ENCODE measurements around the gene DBX2. TPM values are rescaled to one million over a fixed set of nuclear protein-coding genes. Genes with fewer than 3 reads are reported as not detected.

Gene DBX2
- total RNA-seq, 4 donors from 2014 or later: 0.11 to 0.39 TPM; not detected in 2

DNA sequence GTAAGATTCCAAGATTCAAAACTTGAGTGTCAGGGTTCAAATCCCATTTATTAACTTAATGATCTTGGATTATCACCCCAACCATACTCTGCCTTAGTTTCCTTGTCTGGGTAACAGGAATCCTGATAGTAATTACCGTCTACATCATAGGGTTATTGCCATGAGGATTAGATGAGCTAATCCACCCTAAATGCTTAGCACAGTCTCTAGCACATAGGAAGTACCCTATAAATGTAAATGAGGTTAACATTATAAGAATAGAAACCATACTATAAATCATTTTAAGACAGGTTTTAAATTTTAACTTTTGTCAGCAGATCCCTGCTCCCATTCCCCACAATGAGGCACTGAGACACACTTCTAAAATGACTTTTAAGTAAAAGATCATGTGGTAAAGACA, 36.5 kb downstream of the DBX2 start:
- Histone ChIP-seq H3K4me3 (no peak overlapping the region), H3K36me3 (no peaks in the 10 kb centered on the region), H3K4me1 (no peaks in the 10 kb centered on the region), H3K27me3 (no peaks in the 10 kb centered on the region), H3K27ac (no peak overlapping the region), H3K9me3 (no peaks in the 10 kb centered on the region)
- TF ChIP-seq, protein P1, sequence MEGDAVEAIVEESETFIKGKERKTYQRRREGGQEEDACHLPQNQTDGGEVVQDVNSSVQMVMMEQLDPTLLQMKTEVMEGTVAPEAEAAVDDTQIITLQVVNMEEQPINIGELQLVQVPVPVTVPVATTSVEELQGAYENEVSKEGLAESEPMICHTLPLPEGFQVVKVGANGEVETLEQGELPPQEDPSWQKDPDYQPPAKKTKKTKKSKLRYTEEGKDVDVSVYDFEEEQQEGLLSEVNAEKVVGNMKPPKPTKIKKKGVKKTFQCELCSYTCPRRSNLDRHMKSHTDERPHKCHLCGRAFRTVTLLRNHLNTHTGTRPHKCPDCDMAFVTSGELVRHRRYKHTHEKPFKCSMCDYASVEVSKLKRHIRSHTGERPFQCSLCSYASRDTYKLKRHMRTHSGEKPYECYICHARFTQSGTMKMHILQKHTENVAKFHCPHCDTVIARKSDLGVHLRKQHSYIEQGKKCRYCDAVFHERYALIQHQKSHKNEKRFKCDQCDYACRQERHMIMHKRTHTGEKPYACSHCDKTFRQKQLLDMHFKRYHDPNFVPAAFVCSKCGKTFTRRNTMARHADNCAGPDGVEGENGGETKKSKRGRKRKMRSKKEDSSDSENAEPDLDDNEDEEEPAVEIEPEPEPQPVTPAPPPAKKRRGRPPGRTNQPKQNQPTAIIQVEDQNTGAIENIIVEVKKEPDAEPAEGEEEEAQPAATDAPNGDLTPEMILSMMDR (IDR thresholded peaks at IDR 0.05 in 4 of 5, conservative IDR thresholded peaks at IDR 0.05 in 1 of 5): no peak
- TF ChIP-seq POLR2A (IDR thresholded peaks at IDR 0.05): no peak
- in situ Hi-C loops (cut with MboI; ENCODE audit: low sequenced_read_pairs in 4 of 4) (no loop called here), intact Hi-C loops (cut with DNase I; ENCODE audit: low total_unique reads) (no loop called here)
- DNase-seq: no peak
- ATAC-seq: no peak

DNA sequence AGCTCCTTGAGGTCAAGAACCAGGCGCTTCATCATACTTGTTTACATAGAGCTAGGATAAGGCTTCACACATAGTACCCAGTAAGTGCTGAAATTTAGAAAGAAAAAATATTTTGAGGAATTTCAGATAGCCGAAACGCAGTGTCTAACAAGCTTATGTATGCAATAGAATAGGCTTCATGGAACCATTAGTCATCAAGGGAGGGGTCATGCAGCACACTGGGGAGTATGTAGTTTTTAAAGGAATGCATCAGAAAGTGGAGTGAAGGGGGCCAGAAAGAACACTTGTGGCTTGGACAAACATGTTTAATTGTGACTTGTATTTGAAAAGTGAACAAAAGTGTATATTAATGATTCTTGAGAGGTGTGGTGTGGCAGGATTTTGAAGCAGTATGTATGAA, 38.1 kb downstream of the DBX2 start:
- H3K4me3 ChIP-seq: no peak overlapping the region
- DNase-seq: no peak
- H3K4me1 ChIP-seq: no peaks in the 10 kb centered on the region
- no peak for ATAC-seq
- no peak overlapping the region for H3K27ac ChIP-seq
- intact Hi-C loops (cut with DNase I; ENCODE audit: low total_unique reads) (no loop called here), in situ Hi-C loops (cut with MboI; ENCODE audit: low sequenced_read_pairs in 4 of 4) (no loop called here)
- no peaks in the 10 kb centered on the region for H3K36me3 ChIP-seq
- H3K9me3 ChIP-seq: no peaks in the 10 kb centered on the region
- no peaks in the 10 kb centered on the region for H3K27me3 ChIP-seq
- TF ChIP-seq, protein P1 (IDR thresholded peaks at IDR 0.05 in 4 of 5, conservative IDR thresholded peaks at IDR 0.05 in 1 of 5): no peak
- no peak for TF ChIP-seq POLR2A (IDR thresholded peaks at IDR 0.05)

DNA sequence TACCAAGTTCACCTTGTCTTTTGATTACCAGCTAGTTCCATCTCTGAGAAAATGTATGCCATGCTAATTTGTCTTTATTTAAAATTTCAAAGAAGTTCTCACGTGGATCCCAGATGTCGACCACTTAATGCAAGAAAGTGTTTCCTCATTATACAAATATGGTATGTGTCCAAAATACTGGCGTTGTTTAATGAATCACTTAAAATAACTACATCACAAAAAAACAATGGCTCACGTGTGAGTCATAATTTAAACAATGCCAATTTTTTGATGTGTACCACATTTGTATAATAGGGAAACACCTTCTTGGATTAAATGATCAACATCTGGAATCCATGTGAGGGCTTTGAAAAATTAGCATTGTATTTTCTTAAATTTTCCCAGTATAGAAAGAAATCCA, 40.8 kb downstream of the DBX2 start:
- TF ChIP-seq POLR2A (IDR thresholded peaks at IDR 0.05): no peak
- TF ChIP-seq, protein P1 (IDR thresholded peaks at IDR 0.05 in 4 of 5, conservative IDR thresholded peaks at IDR 0.05 in 1 of 5): no peak
- H3K36me3 ChIP-seq: no peaks in the 10 kb centered on the region
- DNase-seq (no peak), ATAC-seq (no peak)
- no peak overlapping the region for H3K27ac ChIP-seq
- intact Hi-C loops (cut with DNase I; ENCODE audit: low total_unique reads): no loop called here
- no peak overlapping the region for H3K4me3 ChIP-seq
- no peaks in the 10 kb centered on the region for H3K27me3 ChIP-seq
- H3K9me3 ChIP-seq: no peaks in the 10 kb centered on the region
- no peaks in the 10 kb centered on the region for H3K4me1 ChIP-seq
- in situ Hi-C loops (cut with MboI; ENCODE audit: low sequenced_read_pairs in 4 of 4): no loop called here

DNA sequence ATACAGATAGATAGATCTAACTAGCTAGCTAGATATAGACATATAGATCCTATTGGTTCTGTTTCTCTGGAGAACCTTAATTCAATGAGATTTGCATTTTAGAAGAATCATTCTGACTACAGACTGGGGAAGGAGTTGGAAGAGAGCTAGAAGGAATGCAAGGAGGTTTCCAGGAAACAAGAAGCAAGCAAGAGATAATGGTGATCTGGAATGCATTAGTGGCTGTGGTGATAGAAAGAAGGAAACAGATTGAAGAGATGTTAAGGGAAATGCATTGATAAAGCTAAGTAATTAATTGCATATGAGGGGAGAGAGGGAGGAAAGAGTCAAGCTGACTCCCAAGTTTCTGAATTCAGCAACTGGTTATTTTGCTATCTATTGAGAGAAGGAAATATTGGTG, 42.7 kb downstream of the DBX2 start:
- in situ Hi-C loops (cut with MboI; ENCODE audit: low sequenced_read_pairs in 4 of 4): no loop called here
- no peaks in the 10 kb centered on the region for H3K36me3 ChIP-seq
- no peak for TF ChIP-seq POLR2A (IDR thresholded peaks at IDR 0.05)
- TF ChIP-seq, protein P1 (IDR thresholded peaks at IDR 0.05 in 4 of 5, conservative IDR thresholded peaks at IDR 0.05 in 1 of 5): no peak
- no peaks in the 10 kb centered on the region for H3K27me3 ChIP-seq
- intact Hi-C loops (cut with DNase I; ENCODE audit: low total_unique reads): no loop called here
- H3K27ac ChIP-seq: no peak overlapping the region
- ATAC-seq (no peak), DNase-seq (no peak)
- no peaks in the 10 kb centered on the region for H3K9me3 ChIP-seq
- H3K4me1 ChIP-seq: no peaks in the 10 kb centered on the region
- H3K4me3 ChIP-seq: no peak overlapping the region

DNA sequence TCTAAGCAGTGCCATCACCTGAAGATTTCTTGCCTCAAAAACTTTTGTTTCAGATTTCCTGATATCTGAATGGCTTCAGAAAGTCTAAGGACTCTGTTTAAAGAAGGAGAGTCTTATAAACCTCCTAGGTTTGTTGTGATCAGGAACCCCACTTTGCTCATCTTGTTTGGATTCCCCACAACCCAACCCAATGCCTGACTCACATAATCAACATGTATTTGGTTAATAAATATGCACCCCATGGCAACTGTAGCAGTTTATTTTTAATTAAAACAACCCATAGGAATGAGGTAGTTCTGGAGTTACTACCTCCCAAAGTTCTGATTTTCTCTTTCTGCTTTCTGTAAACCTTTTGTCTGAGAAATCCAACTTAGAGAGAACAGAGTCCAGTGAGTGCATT, 51.5 kb downstream of the DBX2 start:
- in situ Hi-C loops (cut with MboI; ENCODE audit: low sequenced_read_pairs in 4 of 4): no loop called here
- intact Hi-C loops (cut with DNase I; ENCODE audit: low total_unique reads): no loop called here
- H3K4me3 ChIP-seq: no peak overlapping the region
- no peak for DNase-seq
- H3K27ac ChIP-seq: no peak overlapping the region
- no peaks in the 10 kb centered on the region for H3K9me3 ChIP-seq
- H3K36me3 ChIP-seq: no peaks in the 10 kb centered on the region
- no peak for ATAC-seq
- H3K4me1 ChIP-seq: no peaks in the 10 kb centered on the region
- TF ChIP-seq, protein P1 (IDR thresholded peaks at IDR 0.05 in 4 of 5, conservative IDR thresholded peaks at IDR 0.05 in 1 of 5): no peak
- TF ChIP-seq POLR2A (IDR thresholded peaks at IDR 0.05): no peak
- H3K27me3 ChIP-seq: no peaks in the 10 kb centered on the region
